Endometrium (tissue), 2 donors: ENCODE results near the gene TMEM116.

Source experiments
- FAIRE-seq: peaks from 2 replicates; lab custom pipeline; 2012; peaks lifted over from hg19 to GRCh38; lab: Jason Lieb, UNC
- donor health status: control.
- donor health status: control.

The TMEM116 gene

GRCh38 chr12:111893287-111893686 is 119.7 kb downstream of the TMEM116 start:
- FAIRE-seq: no peak

- no peak for FAIRE-seq
Measured at GRCh38 chr12:111887926-111888745, 124.8 kb downstream of the TMEM116 start.

GRCh38 chr12:111886662-111887545 is 126.1 kb downstream of the TMEM116 start:
- no peak for FAIRE-seq

GRCh38 chr12:111881716-111882115 is 131.2 kb downstream of the TMEM116 start:
- no peak for FAIRE-seq
